ENCODE measurements around the gene LRRC74B. TPM values are rescaled to one million over a fixed set of nuclear protein-coding genes. Genes with fewer than 3 reads are reported as not detected.
A peak's percentile ranks its signal among the peaks of the same experiment; 100 is the strongest.

The LRRC74B gene
- total RNA-seq, 2 experiments from 2014 or later: not detected

- H3K4me3 Mint-ChIP-seq: no peak overlapping the region
- TF ChIP-seq, protein P1, sequence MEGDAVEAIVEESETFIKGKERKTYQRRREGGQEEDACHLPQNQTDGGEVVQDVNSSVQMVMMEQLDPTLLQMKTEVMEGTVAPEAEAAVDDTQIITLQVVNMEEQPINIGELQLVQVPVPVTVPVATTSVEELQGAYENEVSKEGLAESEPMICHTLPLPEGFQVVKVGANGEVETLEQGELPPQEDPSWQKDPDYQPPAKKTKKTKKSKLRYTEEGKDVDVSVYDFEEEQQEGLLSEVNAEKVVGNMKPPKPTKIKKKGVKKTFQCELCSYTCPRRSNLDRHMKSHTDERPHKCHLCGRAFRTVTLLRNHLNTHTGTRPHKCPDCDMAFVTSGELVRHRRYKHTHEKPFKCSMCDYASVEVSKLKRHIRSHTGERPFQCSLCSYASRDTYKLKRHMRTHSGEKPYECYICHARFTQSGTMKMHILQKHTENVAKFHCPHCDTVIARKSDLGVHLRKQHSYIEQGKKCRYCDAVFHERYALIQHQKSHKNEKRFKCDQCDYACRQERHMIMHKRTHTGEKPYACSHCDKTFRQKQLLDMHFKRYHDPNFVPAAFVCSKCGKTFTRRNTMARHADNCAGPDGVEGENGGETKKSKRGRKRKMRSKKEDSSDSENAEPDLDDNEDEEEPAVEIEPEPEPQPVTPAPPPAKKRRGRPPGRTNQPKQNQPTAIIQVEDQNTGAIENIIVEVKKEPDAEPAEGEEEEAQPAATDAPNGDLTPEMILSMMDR (IDR thresholded peaks at IDR 0.05): no peak
Measured at GRCh38 chr22:21025266-21025665, 20.5 kb upstream of the LRRC74B start.

GRCh38 chr22:21025763-21026755 lies 19.7 kb upstream of the LRRC74B start:
- Histone ChIP-seq H3K27me3 (ENCODE audit: control insufficient read depth in 1 of 2, insufficient read depth in 2 of 2, low read length in 2 of 2) (peaks cover 0 to 11% of the 10 kb centered on the region in 2 experiments), H3K27ac (ENCODE audit: low read depth in 1 of 2, low read length in 2 of 2) (no peak overlapping the region), H3K4me3 (ENCODE audit: low read length) (no peak overlapping the region), H3K36me3 (ENCODE audit: insufficient read depth, low read length) (no peaks in the 10 kb centered on the region), H3K9me3 (ENCODE audit: control insufficient read depth in 1 of 2, insufficient read depth in 1 of 2, low read length in 2 of 2) (no peaks in the 10 kb centered on the region), H3K4me1 (ENCODE audit: insufficient read depth, low read length) (peaks cover 13% of the 10 kb centered on the region)
- TF ChIP-seq, protein P1 (IDR thresholded peaks at IDR 0.05): no peak
- CTCF ChIA-PET: no interaction called here
- Mint-ChIP-seq H3K9me3 (no peaks in the 10 kb centered on the region), H3K36me3 (ENCODE audit: low read depth) (no peaks in the 10 kb centered on the region), H3K27me3 (peaks cover 22% of the 10 kb centered on the region), H3K4me3 (no peak overlapping the region), H3K4me1 (ENCODE audit: low read depth) (peaks cover 10% of the 10 kb centered on the region), H3K27ac (no peak overlapping the region)
- DNase-seq: no peak
- no peak for ATAC-seq (ENCODE audit: poor library complexity)
- intact Hi-C loops (cut with DNase I, micrococcal nuclease): no loop called here
- POLR2A ChIA-PET: interaction anchor here (1.1 kb wide), 1 partner anchor 24 kb away, joined by 5 read pairs; the partner anchor contains the start of gene THAP7

More at GRCh38 chr22:21025266-21025665, 20.5 kb upstream of the LRRC74B start:
- Histone ChIP-seq H3K27ac (ENCODE audit: low read depth in 1 of 2, low read length in 2 of 2) (no peak overlapping the region), H3K36me3 (ENCODE audit: insufficient read depth, low read length) (no peaks in the 10 kb centered on the region), H3K27me3 (ENCODE audit: control insufficient read depth in 1 of 2, insufficient read depth in 2 of 2, low read length in 2 of 2) (peaks cover 0 to 6% of the 10 kb centered on the region in 2 experiments), H3K4me1 (ENCODE audit: insufficient read depth, low read length) (peaks cover 13% of the 10 kb centered on the region), H3K9me3 (ENCODE audit: control insufficient read depth in 1 of 2, insufficient read depth in 1 of 2, low read length in 2 of 2) (no peaks in the 10 kb centered on the region), H3K4me3 (ENCODE audit: low read length) (no peak overlapping the region)
- H3K27me3 Mint-ChIP-seq: peaks cover 14% of the 10 kb centered on the region
- no peaks in the 10 kb centered on the region for H3K36me3 Mint-ChIP-seq (ENCODE audit: low read depth)
- intact Hi-C loops (cut with DNase I, micrococcal nuclease): no loop called here
- ATAC-seq (ENCODE audit: poor library complexity) (peak; percentile 41), DNase-seq (peak in 2 of 14 experiments; percentile 34 to 54)
- no peaks in the 10 kb centered on the region for H3K9me3 Mint-ChIP-seq
- H3K4me1 Mint-ChIP-seq (ENCODE audit: low read depth): peaks cover 10% of the 10 kb centered on the region
- ChIA-PET POLR2A (interaction anchor here (1.1 kb wide), 1 partner anchor 23 kb away, joined by 5 read pairs; the partner anchor contains the start of gene THAP7), CTCF (no interaction called here)
- peak overlapping the region; percentile 48 for H3K27ac Mint-ChIP-seq

GRCh38 chr22:21026783-21027692 lies 18.7 kb upstream of the LRRC74B start:
- H3K27me3 ChIP-seq (ENCODE audit: control insufficient read depth in 1 of 2, insufficient read depth in 2 of 2, low read length in 2 of 2): peaks cover 8 to 20% of the 10 kb centered on the region in 2 experiments
- Mint-ChIP-seq H3K9me3 (no peaks in the 10 kb centered on the region), H3K27ac (no peak overlapping the region), H3K4me1 (ENCODE audit: low read depth) (peaks cover 10% of the 10 kb centered on the region), H3K36me3 (ENCODE audit: low read depth) (no peaks in the 10 kb centered on the region), H3K4me3 (no peak overlapping the region), H3K27me3 (peaks cover 26% of the 10 kb centered on the region)
- peaks cover 0 to 8% of the 10 kb centered on the region in 2 experiments for H3K9me3 ChIP-seq (ENCODE audit: control insufficient read depth in 1 of 2, insufficient read depth in 1 of 2, low read length in 2 of 2)
- no peak for ATAC-seq (ENCODE audit: poor library complexity)
- no peak overlapping the region for H3K27ac ChIP-seq (ENCODE audit: low read depth in 1 of 2, low read length in 2 of 2)
- TF ChIP-seq, protein P1 (IDR thresholded peaks at IDR 0.05): no peak
- H3K4me3 ChIP-seq (ENCODE audit: low read length): no peak overlapping the region
- ChIA-PET POLR2A (no interaction called here), CTCF (no interaction called here)
- DNase-seq: no peak
- no peaks in the 10 kb centered on the region for H3K36me3 ChIP-seq (ENCODE audit: insufficient read depth, low read length)
- H3K4me1 ChIP-seq (ENCODE audit: insufficient read depth, low read length): peaks cover 19% of the 10 kb centered on the region
- intact Hi-C loops (cut with DNase I, micrococcal nuclease): no loop called here

Data from CD4-positive, alpha-beta T cell (primary cell).